Measurements from ENCODE around the gene ZNF385C. TPM values are rescaled to one million over a fixed set of nuclear protein-coding genes. Genes with fewer than 3 reads are reported as not detected.

The ZNF385C gene
- total and polyA plus RNA-seq, 2 of the 13 experiments (the other 11 are each of a cell fraction or from before 2014, with no cell fraction given), result 2.3 to 6.1 TPM

GRCh38 chr17:41989702-41990419 lies 108.4 kb downstream of the ZNF385C start (continued):
- no peak for TF ChIP-seq TCF7 (IDR thresholded peaks at IDR 0.05; ENCODE audit: low read depth)
- TF ChIP-seq FOXC1 (CRISPR knock-in tag; IDR thresholded peaks at IDR 0.05; ENCODE audit: borderline replicate concordance), result no peak
- TF ChIP-seq ZSCAN30 (CRISPR knock-in tag; IDR thresholded peaks at IDR 0.05), result no peak
- no peak for TF ChIP-seq MLXIP (CRISPR knock-in tag; IDR thresholded peaks at IDR 0.05; ENCODE audit: borderline replicate concordance)
- no peak for TF ChIP-seq ZFAT (CRISPR knock-in tag; conservative IDR thresholded peaks at IDR 0.05)
- no peak for TF ChIP-seq TBL1XR1 (IDR thresholded peaks at IDR 0.05; ENCODE audit: borderline replicate concordance, low read length, partially characterized antibody)
- TF ChIP-seq FOXK2 (IDR thresholded peaks at IDR 0.05), result no peak
- no peak for TF ChIP-seq NR3C1 (CRISPR knock-in tag; IDR thresholded peaks at IDR 0.05)
- TF ChIP-seq ZNF562 (CRISPR knock-in tag; IDR thresholded peaks at IDR 0.05; ENCODE audit: borderline replicate concordance), result no peak
- TF ChIP-seq ZBTB8A (CRISPR knock-in tag; IDR thresholded peaks at IDR 0.05; ENCODE audit: borderline replicate concordance, low read depth), result no peak
- TF ChIP-seq PLSCR1 (CRISPR knock-in tag; IDR thresholded peaks at IDR 0.05; ENCODE audit: borderline replicate concordance), result no peak
- TF ChIP-seq ZKSCAN1 (IDR thresholded peaks at IDR 0.05; ENCODE audit: low read length), result no peak; the same call in 1 of the 2 replicates
- 0 out of 2 replicates have a peak, but pooled peaks have one; percentile 47 for TF ChIP-seq KDM1A (CRISPR knock-in tag; IDR thresholded peaks at IDR 0.05)
- TF ChIP-seq ZNF264 (CRISPR knock-in tag; IDR thresholded peaks at IDR 0.05), result 0 out of 2 replicates have a peak, but pooled peaks have one; percentile 55
- TF ChIP-seq IRF9 (CRISPR knock-in tag; IDR thresholded peaks at IDR 0.05; ENCODE audit: borderline replicate concordance), result no peak
- no peak for TF ChIP-seq ZNF772 (CRISPR knock-in tag; IDR thresholded peaks at IDR 0.05)
- 0 out of 2 replicates have a peak, but pooled peaks have one; percentile 49 for TF ChIP-seq NFKBIZ (CRISPR knock-in tag; IDR thresholded peaks at IDR 0.05)
- TF ChIP-seq CCAR2 (optimal IDR thresholded peaks at IDR 0.05; ENCODE audit: low read depth, low read length), result peak; percentile 74
- no peak; the same call in 1 of the 2 replicates for TF ChIP-seq CHD4 (IDR thresholded peaks at IDR 0.05; ENCODE audit: borderline replicate concordance, low read length)
- TF ChIP-seq DNMT1 (CRISPR knock-in tag; IDR thresholded peaks at IDR 0.05), result no peak
- no peak for TF ChIP-seq ZNF350 (CRISPR knock-in tag; IDR thresholded peaks at IDR 0.05; ENCODE audit: borderline replicate concordance, low read depth)
- no peak for TF ChIP-seq ZNF713 (CRISPR knock-in tag; IDR thresholded peaks at IDR 0.05)
- TF ChIP-seq ZNF232 (CRISPR knock-in tag; IDR thresholded peaks at IDR 0.05; ENCODE audit: borderline replicate concordance), result no peak
- TF ChIP-seq ELK4 (CRISPR knock-in tag; IDR thresholded peaks at IDR 0.05; ENCODE audit: borderline replicate concordance), result no peak
